ENCODE data around the gene MRLN. TPM values are rescaled to one million over a fixed set of nuclear protein-coding genes. Genes with fewer than 3 reads are reported as not detected.
"Not testable (repeated sequence)": the region's sequence is repeated elsewhere in the genome, so short reads cannot be mapped to it uniquely, and the experiment has no call there.

Gene MRLN
- total RNA-seq, result not detected

DNA sequence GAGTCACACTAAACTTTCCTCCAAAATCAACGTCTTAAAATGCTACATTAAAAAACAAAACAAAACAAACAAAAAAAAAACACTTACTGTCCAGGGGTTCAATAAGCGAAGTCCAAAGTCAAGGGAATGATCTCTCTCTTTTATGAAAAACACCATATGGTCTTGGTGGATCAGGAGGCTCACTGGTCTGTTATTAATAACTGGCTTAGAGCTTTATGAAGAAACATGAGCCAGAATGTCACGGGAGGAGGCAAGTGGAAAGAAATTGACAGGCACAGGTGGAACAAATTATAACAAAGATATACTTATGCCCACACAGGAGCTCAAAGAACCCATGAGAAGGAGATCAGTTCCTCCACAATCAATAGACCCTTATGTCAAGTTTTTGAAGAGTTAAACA, at the start of gene MRLN:
MRLN (minus strand) TSS at position 189 of the 400 bp plus-strand sequence.
- H3K9me3 Mint-ChIP-seq (ENCODE audit: insufficient read depth), result no peaks in the 10 kb centered on the region
- DNase-seq, result no peak
- no peak within 1 kb of the TSS for H3K27ac Mint-ChIP-seq
- no peaks in the 10 kb centered on the region for H3K4me1 Mint-ChIP-seq (ENCODE audit: low read depth)
- CTCF ChIA-PET, result no interaction called here
- ATAC-seq, result no peak
- no peak within 1 kb of the TSS for H3K4me3 Mint-ChIP-seq
- no peaks in the 10 kb centered on the region for H3K36me3 Mint-ChIP-seq (ENCODE audit: low read depth)
- H3K27me3 Mint-ChIP-seq (ENCODE audit: low read depth), result peaks cover 3% of the 10 kb centered on the region
- POLR2A ChIA-PET, result no interaction called here

DNA sequence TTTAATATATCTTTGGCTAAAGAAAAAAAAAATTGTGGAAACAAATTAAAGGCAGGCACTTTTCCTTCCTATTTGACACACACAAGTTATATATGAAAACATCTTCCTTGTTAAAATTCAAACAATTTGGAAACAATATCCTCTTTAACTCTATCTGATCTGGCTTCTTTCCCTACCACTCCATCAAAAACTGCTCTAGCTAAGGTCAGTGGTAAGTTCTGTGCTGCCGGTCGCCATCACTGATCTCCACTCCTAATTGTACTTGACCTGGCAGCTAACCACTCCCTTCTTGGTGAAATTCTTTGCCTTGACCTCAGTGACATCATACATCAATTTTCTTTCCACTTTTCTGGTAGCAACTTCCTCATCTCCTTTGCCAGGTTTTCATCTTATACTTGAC, 47.9 kb upstream of the MRLN start:
- H3K27ac Mint-ChIP-seq, result no peak overlapping the region
- ATAC-seq, result no peak
- ChIA-PET POLR2A (no interaction called here), CTCF (no interaction called here)
- H3K36me3 Mint-ChIP-seq (ENCODE audit: low read depth), result peaks cover 44% of the 10 kb centered on the region
- no peaks in the 10 kb centered on the region for H3K4me1 Mint-ChIP-seq (ENCODE audit: low read depth)
- no peak overlapping the region for H3K4me3 Mint-ChIP-seq
- no peaks in the 10 kb centered on the region for H3K27me3 Mint-ChIP-seq (ENCODE audit: low read depth)
- DNase-seq, result no peak
- H3K9me3 Mint-ChIP-seq (ENCODE audit: insufficient read depth), result no peaks in the 10 kb centered on the region

GRCh38 chr10:59799421-59799820, 46.2 kb upstream of the MRLN start:
- no peak for ATAC-seq
- DNase-seq, result no peak
- no peak overlapping the region for H3K4me3 Mint-ChIP-seq
- no peaks in the 10 kb centered on the region for H3K27me3 Mint-ChIP-seq (ENCODE audit: low read depth)
- no peaks in the 10 kb centered on the region for H3K4me1 Mint-ChIP-seq (ENCODE audit: low read depth)
- no peaks in the 10 kb centered on the region for H3K9me3 Mint-ChIP-seq (ENCODE audit: insufficient read depth)
- CTCF ChIA-PET, result interaction anchor here (1.2 to 1.7 kb wide), 3 partner anchors 32 to 173 kb away, joined by 3 to 9 read pairs (median 3); partner anchors contain the start of gene CCDC6
- H3K27ac Mint-ChIP-seq, result no peak overlapping the region
- peaks cover 45% of the 10 kb centered on the region for H3K36me3 Mint-ChIP-seq (ENCODE audit: low read depth)
- POLR2A ChIA-PET, result interaction anchor here (0.6 kb wide), 1 partner anchor 250 kb away, joined by 6 read pairs; no protein-coding TSS in a partner anchor

- CTCF ChIA-PET, result no interaction called here
- H3K4me3 Mint-ChIP-seq, result no peak overlapping the region
- ATAC-seq (no peak), DNase-seq (no peak)
- H3K4me1 Mint-ChIP-seq (ENCODE audit: low read depth), result no peaks in the 10 kb centered on the region
- no peaks in the 10 kb centered on the region for H3K9me3 Mint-ChIP-seq (ENCODE audit: insufficient read depth)
- H3K27ac Mint-ChIP-seq, result no peak overlapping the region
- POLR2A ChIA-PET, result no interaction called here
- H3K27me3 Mint-ChIP-seq (ENCODE audit: low read depth), result no peaks in the 10 kb centered on the region
- peaks cover 40% of the 10 kb centered on the region for H3K36me3 Mint-ChIP-seq (ENCODE audit: low read depth)
These were observed 40.7 kb upstream of the MRLN start for GRCh38 chr10:59793919-59794318.

DNA sequence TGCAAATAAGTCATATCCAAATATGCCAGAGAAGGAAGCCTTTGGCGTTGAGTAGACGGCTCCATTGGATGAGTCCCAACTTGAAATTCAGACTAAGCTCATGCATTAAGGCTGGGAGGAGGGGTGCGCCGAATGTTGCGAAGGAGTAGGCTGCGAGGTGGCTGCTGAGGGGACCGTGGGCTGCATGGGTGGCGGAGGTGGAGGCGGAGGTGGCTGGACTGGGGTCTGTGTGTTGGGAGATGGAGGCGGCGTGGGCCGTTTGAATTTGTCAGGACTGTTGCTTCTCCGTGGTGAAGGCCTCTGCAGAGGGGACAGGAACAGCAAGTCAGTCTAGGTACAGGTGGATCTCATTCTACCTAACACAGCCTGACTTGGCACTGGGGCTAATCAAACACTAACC, 39.6 kb upstream of the MRLN start:
- DNase-seq (no peak), ATAC-seq (no peak)
- ChIA-PET POLR2A (no interaction called here), CTCF (no interaction called here)
- Mint-ChIP-seq H3K27ac (no peak overlapping the region), H3K4me1 (ENCODE audit: low read depth) (no peaks in the 10 kb centered on the region), H3K9me3 (ENCODE audit: insufficient read depth) (no peaks in the 10 kb centered on the region), H3K27me3 (ENCODE audit: low read depth) (no peaks in the 10 kb centered on the region), H3K4me3 (no peak overlapping the region), H3K36me3 (ENCODE audit: low read depth) (peaks cover 35% of the 10 kb centered on the region)

DNA sequence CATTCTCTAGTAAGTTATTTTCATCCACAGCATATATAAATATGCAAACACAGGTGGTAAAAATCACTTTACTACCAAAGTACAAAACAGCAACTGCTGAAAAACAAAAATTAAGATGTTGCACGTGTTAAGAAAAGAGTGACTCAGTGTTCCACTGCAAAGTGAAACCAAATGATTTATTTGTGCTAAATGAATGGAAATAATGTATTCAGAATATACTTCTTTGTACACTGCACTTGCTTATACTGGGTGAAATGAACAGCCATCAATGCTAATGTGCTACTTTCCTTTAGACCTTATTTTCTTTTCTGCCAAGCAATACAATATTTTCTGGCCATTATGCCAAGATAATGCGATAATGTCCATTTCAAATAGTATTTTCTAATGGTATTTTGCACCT, 38.3 kb upstream of the MRLN start:
- H3K4me3 Mint-ChIP-seq, result no peak overlapping the region
- DNase-seq (no peak), ATAC-seq (no peak)
- POLR2A ChIA-PET, result no interaction called here
- H3K4me1 Mint-ChIP-seq (ENCODE audit: low read depth), result no peaks in the 10 kb centered on the region
- H3K27ac Mint-ChIP-seq, result no peak overlapping the region
- peaks cover 27% of the 10 kb centered on the region for H3K36me3 Mint-ChIP-seq (ENCODE audit: low read depth)
- no peaks in the 10 kb centered on the region for H3K9me3 Mint-ChIP-seq (ENCODE audit: insufficient read depth)
- CTCF ChIA-PET, result no interaction called here
- no peaks in the 10 kb centered on the region for H3K27me3 Mint-ChIP-seq (ENCODE audit: low read depth)

GRCh38 chr10:59790080-59790479, 36.8 kb upstream of the MRLN start:
- DNase-seq; H3K9me3 Mint-ChIP-seq (ENCODE audit: insufficient read depth); H3K4me1 Mint-ChIP-seq (ENCODE audit: low read depth); H3K27me3 Mint-ChIP-seq (ENCODE audit: low read depth); H3K4me3 Mint-ChIP-seq; H3K27ac Mint-ChIP-seq; POLR2A ChIA-PET; CTCF ChIA-PET; ATAC-seq: not testable (repeated sequence)
- peaks cover 17% of the 10 kb centered on the region for H3K36me3 Mint-ChIP-seq (ENCODE audit: low read depth)

DNA sequence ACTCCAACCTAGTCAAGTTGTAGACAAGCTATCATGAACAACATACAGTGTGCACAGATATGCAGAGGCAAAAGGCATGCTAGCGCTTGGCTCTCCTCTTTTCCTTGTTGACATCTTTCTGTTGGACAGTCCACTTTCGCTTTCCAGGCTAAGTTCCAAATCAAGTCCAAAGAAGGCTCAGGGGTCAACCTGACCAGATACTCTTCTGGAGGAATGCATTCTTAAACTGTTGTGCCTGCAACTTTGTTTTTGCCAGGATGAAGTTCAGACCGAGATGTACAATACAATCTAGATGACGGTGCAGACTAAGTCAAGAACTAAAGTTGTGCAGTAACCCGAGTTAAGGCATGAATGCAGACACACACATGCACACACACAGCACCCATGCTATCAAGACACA, 35.7 kb upstream of the MRLN start:
- DNase-seq; H3K4me1 Mint-ChIP-seq (ENCODE audit: low read depth); H3K4me3 Mint-ChIP-seq; CTCF ChIA-PET; H3K27ac Mint-ChIP-seq; ATAC-seq; POLR2A ChIA-PET; H3K9me3 Mint-ChIP-seq (ENCODE audit: insufficient read depth); H3K27me3 Mint-ChIP-seq (ENCODE audit: low read depth): not testable (repeated sequence)
- peaks cover 11% of the 10 kb centered on the region for H3K36me3 Mint-ChIP-seq (ENCODE audit: low read depth)

GRCh38 chr10:59787032-59787431, 33.8 kb upstream of the MRLN start:
- H3K27ac Mint-ChIP-seq; DNase-seq; H3K27me3 Mint-ChIP-seq (ENCODE audit: low read depth); H3K4me1 Mint-ChIP-seq (ENCODE audit: low read depth); H3K4me3 Mint-ChIP-seq; H3K36me3 Mint-ChIP-seq (ENCODE audit: low read depth); H3K9me3 Mint-ChIP-seq (ENCODE audit: insufficient read depth); POLR2A ChIA-PET; ATAC-seq; CTCF ChIA-PET: not testable (repeated sequence)

DNA sequence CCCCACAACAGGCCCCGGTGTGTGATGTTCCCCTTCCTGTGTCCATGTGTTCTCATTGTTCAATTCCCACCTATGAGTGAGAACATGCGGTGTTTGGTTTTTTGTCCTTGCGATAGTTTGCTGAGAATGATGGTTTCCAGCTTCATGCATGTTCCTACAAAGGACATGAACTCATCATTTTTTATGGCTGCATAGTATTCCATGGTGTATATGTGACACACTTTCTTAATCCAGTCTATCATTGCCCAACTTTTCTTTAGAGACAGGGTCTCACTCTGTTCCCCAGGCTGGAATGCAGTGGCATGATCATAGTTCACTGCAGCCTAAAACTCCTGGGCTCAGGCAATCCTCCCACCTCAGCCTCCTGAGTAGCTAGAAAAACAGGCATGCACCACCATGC, 32.2 kb upstream of the MRLN start:
- H3K4me1 Mint-ChIP-seq (ENCODE audit: low read depth); POLR2A ChIA-PET; ATAC-seq; DNase-seq; H3K36me3 Mint-ChIP-seq (ENCODE audit: low read depth); H3K27ac Mint-ChIP-seq; H3K4me3 Mint-ChIP-seq; H3K9me3 Mint-ChIP-seq (ENCODE audit: insufficient read depth); H3K27me3 Mint-ChIP-seq (ENCODE audit: low read depth); CTCF ChIA-PET: not testable (repeated sequence)

DNA sequence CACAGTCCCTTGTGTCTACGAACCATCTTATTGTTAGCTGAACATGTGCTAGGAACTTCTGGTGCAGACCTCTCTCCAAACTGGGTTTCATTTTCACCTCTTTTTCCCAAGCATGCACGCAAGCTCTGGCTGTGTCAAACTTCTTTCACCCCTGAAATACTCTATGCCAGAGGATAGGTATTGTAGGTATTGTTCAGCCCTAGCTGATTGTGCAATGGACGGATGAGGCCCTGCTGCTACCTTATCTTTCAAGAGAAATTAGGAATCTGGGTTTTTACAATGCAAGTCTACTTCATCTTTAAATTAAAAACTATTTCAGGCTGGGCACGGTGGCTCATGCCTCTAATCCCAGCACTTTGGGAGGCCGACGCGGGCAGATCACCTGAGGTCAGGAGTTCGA, 28.3 kb upstream of the MRLN start:
- H3K27ac Mint-ChIP-seq, result no peak overlapping the region
- H3K9me3 Mint-ChIP-seq (ENCODE audit: insufficient read depth), result no peaks in the 10 kb centered on the region
- H3K4me1 Mint-ChIP-seq (ENCODE audit: low read depth), result no peaks in the 10 kb centered on the region
- ATAC-seq (no peak), DNase-seq (no peak)
- H3K4me3 Mint-ChIP-seq, result no peak overlapping the region
- no peaks in the 10 kb centered on the region for H3K36me3 Mint-ChIP-seq (ENCODE audit: low read depth)
- H3K27me3 Mint-ChIP-seq (ENCODE audit: low read depth), result no peaks in the 10 kb centered on the region
- ChIA-PET POLR2A (no interaction called here), CTCF (interaction anchor here (0.6 kb wide), 1 partner anchor 125 kb away, joined by 3 read pairs; the partner anchor contains the start of gene CCDC6)

DNA sequence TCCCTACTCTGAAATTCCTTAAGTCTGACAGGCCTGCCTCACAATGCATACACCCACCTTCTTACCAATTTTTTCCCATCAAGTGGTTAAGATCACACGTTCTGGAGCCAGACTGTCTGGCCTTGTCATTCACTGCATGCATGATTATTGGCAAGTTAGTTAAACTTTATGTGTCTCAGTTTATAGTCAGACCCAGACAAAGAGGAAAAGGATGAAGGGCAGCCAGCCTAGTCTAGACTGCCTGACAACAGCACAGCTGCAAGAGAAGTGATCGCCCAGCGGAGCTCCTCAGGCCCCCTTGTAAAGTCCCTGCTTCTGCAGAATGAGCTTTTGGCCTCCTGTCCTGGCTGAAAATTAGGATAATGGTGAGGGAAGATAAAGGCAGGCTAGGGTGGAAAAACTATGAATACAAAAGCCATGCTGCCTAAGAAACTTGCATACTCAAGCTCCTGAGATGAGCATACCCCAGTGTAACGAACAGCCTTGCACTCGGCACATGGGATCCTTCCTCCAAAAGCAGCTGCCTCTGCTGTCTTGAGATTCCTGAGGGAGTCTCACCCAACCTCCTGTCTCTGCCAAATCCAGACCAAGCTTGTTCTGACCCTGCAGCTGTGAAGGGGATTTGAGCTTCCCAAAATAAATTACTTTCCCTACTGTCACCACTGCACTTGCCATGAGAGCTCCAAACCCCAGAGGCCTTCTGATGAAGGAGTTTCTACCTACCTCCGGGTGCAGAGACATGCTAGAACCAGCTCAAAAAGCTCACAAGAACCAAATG, 26.7 kb upstream of the MRLN start:
- ChIA-PET CTCF (no interaction called here), POLR2A (no interaction called here)
- no peak for ATAC-seq
- H3K27me3 Mint-ChIP-seq (ENCODE audit: low read depth), result no peaks in the 10 kb centered on the region
- H3K4me3 Mint-ChIP-seq, result no peak overlapping the region
- no peak for DNase-seq
- H3K9me3 Mint-ChIP-seq (ENCODE audit: insufficient read depth), result no peaks in the 10 kb centered on the region
- H3K27ac Mint-ChIP-seq, result no peak overlapping the region
- no peaks in the 10 kb centered on the region for H3K36me3 Mint-ChIP-seq (ENCODE audit: low read depth)
- H3K4me1 Mint-ChIP-seq (ENCODE audit: low read depth), result no peaks in the 10 kb centered on the region

- Mint-ChIP-seq H3K9me3 (ENCODE audit: insufficient read depth) (no peaks in the 10 kb centered on the region), H3K27me3 (ENCODE audit: low read depth) (no peaks in the 10 kb centered on the region), H3K36me3 (ENCODE audit: low read depth) (no peaks in the 10 kb centered on the region), H3K4me1 (ENCODE audit: low read depth) (no peaks in the 10 kb centered on the region), H3K4me3 (no peak overlapping the region), H3K27ac (no peak overlapping the region)
- ATAC-seq, result no peak
- ChIA-PET POLR2A (interaction anchor here (0.6 kb wide), 1 partner anchor 33 kb away, joined by 3 read pairs; no protein-coding TSS in a partner anchor), CTCF (interaction anchor here (1.1 to 1.5 kb wide), 2 partner anchors 132 to 148 kb away, joined by 3 to 4 read pairs; partner anchors contain the start of gene CCDC6)
- no peak for DNase-seq
These were observed 21.2 kb upstream of the MRLN start for GRCh38 chr10:59774451-59774850.

Data from activated CD8-positive, alpha-beta T cell treated with anti-CD3 and anti-CD28 coated beads, Interleukin-2, amount 10 ng/mL, durations not matched to agents 7 days and 5 days (primary cell).